DND-41 (cell line): ENCODE data around the gene ADM2.

Source experiments
- ATAC-seq: fragments of 200-7000 bp; cut with Tn5 transposase; 3 replicates; pipeline ENCODE4 v1.9.1; 2021; ENCODE audit warnings: low read depth; ENCODE audit not compliant: insufficient read depth
- DNase-seq: peaks from one replicate; pipeline ENCODE4 v3.0.0-alpha.2; 2020
- H2AFZ ChIP-seq: 2 replicates; pipeline ENCODE4 v1.6.0; 2012; ENCODE audit warnings: low read depth, low read length
- H3K27ac ChIP-seq: 2 replicates; pipeline ENCODE4 v1.5.1; 2012; ENCODE audit warnings: low read length, inconsistent platforms
- H3K27me3 ChIP-seq: fragments of 200-600 bp; sonication (generic); 2 replicates; pipeline ENCODE4 v1.6.0; 2012; ENCODE audit warnings: low read length, mild to moderate bottlenecking, inconsistent platforms; ENCODE audit not compliant: insufficient read depth, poor library complexity
- H3K36me3 ChIP-seq: 2 replicates; pipeline ENCODE4 v1.5.1; 2012; ENCODE audit warnings: low read length, inconsistent platforms; ENCODE audit not compliant: insufficient read depth
- H3K4me1 ChIP-seq: 2 replicates; pipeline ENCODE4 v1.5.1; 2012; ENCODE audit warnings: mild to moderate bottlenecking, low read length; ENCODE audit not compliant: insufficient read depth
- H3K4me2 ChIP-seq: 2 replicates; pipeline ENCODE4 v1.6.0; 2012; ENCODE audit warnings: mild to moderate bottlenecking, moderate library complexity, low read length, inconsistent platforms; ENCODE audit not compliant: insufficient read depth
- H3K4me3 ChIP-seq, 2 experiments: fragments of 200-600 bp in 1 of 2; shearing (Covaris generic) in 1 of 2; 2 replicates each; pipeline ENCODE4 v1.5.1; 2012 to 2016; ENCODE audit warnings: inconsistent platforms in 2 of 2, low read length in 2 of 2, mild to moderate bottlenecking in 2 of 2, low read depth in 1 of 2, moderate library complexity in 1 of 2
- H3K79me2 ChIP-seq: 2 replicates; pipeline ENCODE4 v1.6.0; 2012; ENCODE audit warnings: low read length, inconsistent platforms; ENCODE audit not compliant: insufficient read depth
- H3K9ac ChIP-seq: 2 replicates; pipeline ENCODE4 v1.6.0; 2012; ENCODE audit warnings: low read depth, mild to moderate bottlenecking, inconsistent platforms, low read length, moderate library complexity
- H3K9me3 ChIP-seq: 2 replicates; pipeline ENCODE4 v1.5.1; 2012; ENCODE audit warnings: low read length, moderate library complexity, mild to moderate bottlenecking, inconsistent platforms; ENCODE audit not compliant: insufficient read depth, severe bottlenecking
- H4K20me1 ChIP-seq: 2 replicates; pipeline ENCODE4 v1.6.0; 2012; ENCODE audit warnings: low read length; ENCODE audit not compliant: insufficient read depth
- EZH2 ChIP-seq: IDR thresholded peaks from 3 replicates; pipeline ENCODE4 v1.6.1; 2012; ENCODE audit warnings: borderline replicate concordance, low read depth, mild to moderate bottlenecking, moderate library complexity, low read length, inconsistent platforms; ENCODE audit not compliant: severe bottlenecking
- TF ChIP-seq, protein P1 (sequence below): IDR thresholded peaks from 2 replicates; pipeline ENCODE4 v1.5.1; 2012; ENCODE audit warnings: borderline replicate concordance, low read length, moderate library complexity, mild to moderate bottlenecking; ENCODE audit not compliant: poor library complexity, severe bottlenecking; ENCODE audit errors: extremely low read depth

Gene ADM2

GRCh38 chr22:50535113-50535512 is 53.8 kb downstream of the ADM2 start:
- no peak overlapping the region for H3K27ac ChIP-seq
- H3K4me3 ChIP-seq, result no peak overlapping the region
- H3K9ac ChIP-seq, result no peak overlapping the region
- no peak for DNase-seq
- no peaks in the 10 kb centered on the region for H3K4me1 ChIP-seq
- H3K79me2 ChIP-seq, result no peaks in the 10 kb centered on the region
- peaks cover 5% of the 10 kb centered on the region; the same call in 1 of the 2 replicates for H4K20me1 ChIP-seq
- no peaks in the 10 kb centered on the region for H3K27me3 ChIP-seq
- no peak for ATAC-seq
- H2AFZ ChIP-seq, result no peak overlapping the region
- TF ChIP-seq EZH2, result no peak
- TF ChIP-seq, protein P1, sequence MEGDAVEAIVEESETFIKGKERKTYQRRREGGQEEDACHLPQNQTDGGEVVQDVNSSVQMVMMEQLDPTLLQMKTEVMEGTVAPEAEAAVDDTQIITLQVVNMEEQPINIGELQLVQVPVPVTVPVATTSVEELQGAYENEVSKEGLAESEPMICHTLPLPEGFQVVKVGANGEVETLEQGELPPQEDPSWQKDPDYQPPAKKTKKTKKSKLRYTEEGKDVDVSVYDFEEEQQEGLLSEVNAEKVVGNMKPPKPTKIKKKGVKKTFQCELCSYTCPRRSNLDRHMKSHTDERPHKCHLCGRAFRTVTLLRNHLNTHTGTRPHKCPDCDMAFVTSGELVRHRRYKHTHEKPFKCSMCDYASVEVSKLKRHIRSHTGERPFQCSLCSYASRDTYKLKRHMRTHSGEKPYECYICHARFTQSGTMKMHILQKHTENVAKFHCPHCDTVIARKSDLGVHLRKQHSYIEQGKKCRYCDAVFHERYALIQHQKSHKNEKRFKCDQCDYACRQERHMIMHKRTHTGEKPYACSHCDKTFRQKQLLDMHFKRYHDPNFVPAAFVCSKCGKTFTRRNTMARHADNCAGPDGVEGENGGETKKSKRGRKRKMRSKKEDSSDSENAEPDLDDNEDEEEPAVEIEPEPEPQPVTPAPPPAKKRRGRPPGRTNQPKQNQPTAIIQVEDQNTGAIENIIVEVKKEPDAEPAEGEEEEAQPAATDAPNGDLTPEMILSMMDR, result no peak
- no peak overlapping the region for H3K4me2 ChIP-seq
- no peaks in the 10 kb centered on the region for H3K9me3 ChIP-seq
- H3K36me3 ChIP-seq, result no peaks in the 10 kb centered on the region
